ENCODE data around the gene ME3.

GRCh38 chr11:86486261-86487030 lies 186.0 kb downstream of the ME3 start:
- TF ChIP-seq YY1 (IDR thresholded peaks at IDR 0.05; ENCODE audit: insufficient read depth, insufficient read length), result no peak
- no peak for TF ChIP-seq ZNF274 (IDR thresholded peaks at IDR 0.05; ENCODE audit: low read depth, low read length)
- no peak for TF ChIP-seq SUZ12 (IDR thresholded peaks at IDR 0.05; ENCODE audit: extremely low read depth, insufficient read depth, insufficient read length)
